Vagina (tissue), 2 donors: ENCODE results near the gene FCER2.

Source experiments
- POLR2A ChIP-seq, 2 donors: fragments of 450-650 bp; IDR thresholded peaks; one replicate each; pipeline ENCODE4 v1.6.1; 2017; ENCODE audit warnings: antibody characterized with exemption in 2 of 2, mild to moderate bottlenecking in 2 of 2, moderate library complexity in 2 of 2
- TF ChIP-seq, protein P1 (sequence below), 3 experiments: fragments of 450-650 bp in 2 of 3; fragments of 200-600 bp in 1 of 3; sonication (generic) in 1 of 3; IDR thresholded peaks; one replicate each; pipeline ENCODE4 v1.5.1; 2017 to 2019; ENCODE audit warnings: antibody characterized with exemption in 3 of 3, mild to moderate bottlenecking in 2 of 3, moderate library complexity in 2 of 3

GRCh38 chr19:7733376-7733775, 31.4 kb upstream of the FCER2 start:
- TF ChIP-seq, protein P1, sequence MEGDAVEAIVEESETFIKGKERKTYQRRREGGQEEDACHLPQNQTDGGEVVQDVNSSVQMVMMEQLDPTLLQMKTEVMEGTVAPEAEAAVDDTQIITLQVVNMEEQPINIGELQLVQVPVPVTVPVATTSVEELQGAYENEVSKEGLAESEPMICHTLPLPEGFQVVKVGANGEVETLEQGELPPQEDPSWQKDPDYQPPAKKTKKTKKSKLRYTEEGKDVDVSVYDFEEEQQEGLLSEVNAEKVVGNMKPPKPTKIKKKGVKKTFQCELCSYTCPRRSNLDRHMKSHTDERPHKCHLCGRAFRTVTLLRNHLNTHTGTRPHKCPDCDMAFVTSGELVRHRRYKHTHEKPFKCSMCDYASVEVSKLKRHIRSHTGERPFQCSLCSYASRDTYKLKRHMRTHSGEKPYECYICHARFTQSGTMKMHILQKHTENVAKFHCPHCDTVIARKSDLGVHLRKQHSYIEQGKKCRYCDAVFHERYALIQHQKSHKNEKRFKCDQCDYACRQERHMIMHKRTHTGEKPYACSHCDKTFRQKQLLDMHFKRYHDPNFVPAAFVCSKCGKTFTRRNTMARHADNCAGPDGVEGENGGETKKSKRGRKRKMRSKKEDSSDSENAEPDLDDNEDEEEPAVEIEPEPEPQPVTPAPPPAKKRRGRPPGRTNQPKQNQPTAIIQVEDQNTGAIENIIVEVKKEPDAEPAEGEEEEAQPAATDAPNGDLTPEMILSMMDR (IDR thresholded peaks at IDR 0.05), result no peak
- TF ChIP-seq POLR2A (IDR thresholded peaks at IDR 0.05), result no peak
